Activated CD4-positive, alpha-beta memory T cell treated with anti-CD3 and anti-CD28 coated beads for 36 hours (primary cell): ENCODE data around the gene SDK2. TPM values are rescaled to one million over a fixed set of nuclear protein-coding genes. Genes with fewer than 3 reads are reported as not detected.

Source experiments
- CTCF ChIA-PET: fragments of 350-600 bp; sonication (Branson Sonifier 250); formaldehyde crosslinking; loops from one replicate; lab custom pipeline; 2021; ENCODE audit warnings: antibody characterized with exemption, inconsistent platforms; lab: Charles Lee
- POLR2A ChIA-PET: fragments of 350-600 bp; sonication (Branson Sonifier 250); formaldehyde crosslinking; loops from one replicate; lab custom pipeline; 2021; ENCODE audit warnings: antibody characterized with exemption; lab: Charles Lee
- DNase-seq: peaks from one replicate; pipeline ENCODE4 v3.0.0-alpha.2; 2020
- H3K27ac Mint-ChIP-seq: one replicate; pipeline ENCODE4 v1.8.0; 2021; ENCODE audit warnings: mixed read lengths
- H3K27me3 Mint-ChIP-seq: one replicate; pipeline ENCODE4 v1.8.0; 2021; ENCODE audit warnings: mixed read lengths
- H3K36me3 Mint-ChIP-seq: one replicate; pipeline ENCODE4 v1.8.0; 2021; ENCODE audit warnings: mixed read lengths
- H3K4me1 Mint-ChIP-seq: one replicate; pipeline ENCODE4 v1.8.0; 2021; ENCODE audit warnings: low read depth, mixed read lengths
- H3K4me3 Mint-ChIP-seq: one replicate; pipeline ENCODE4 v1.8.0; 2021; ENCODE audit warnings: mild to moderate bottlenecking, mixed read lengths
- H3K9me3 Mint-ChIP-seq: one replicate; pipeline ENCODE4 v1.8.0; 2021; ENCODE audit warnings: mixed read lengths
- intact Hi-C: fragments of 100-400 bp; cut with micrococcal nuclease; formaldehyde crosslinking; loops from one replicate; pipeline ENCODE4 v1.15.1; 2023
- total RNA-seq, 2 experiments: library from RNA; stranded (reverse); gene quantifications; one replicate each; pipeline ENCODE4 v1.2.3, GENCODE V29; 2021

SDK2 gene
- total RNA-seq, 2 experiments from 2014 or later: 0.05 to 0.12 TPM

GRCh38 chr17:73640691-73641090 lies 3.6 kb downstream of the SDK2 start:
- H3K27ac Mint-ChIP-seq: no peak overlapping the region
- CTCF ChIA-PET: interaction anchor here (1.9 kb wide), 1 partner anchor 211 kb away, joined by 7 read pairs; no protein-coding TSS in a partner anchor
- peaks cover 15% of the 10 kb centered on the region for H3K27me3 Mint-ChIP-seq
- POLR2A ChIA-PET: interaction anchor here (0.6 kb wide), 1 partner anchor 39 kb away, joined by 5 read pairs; no protein-coding TSS in a partner anchor
- H3K4me3 Mint-ChIP-seq: no peak overlapping the region
- no peaks in the 10 kb centered on the region for H3K36me3 Mint-ChIP-seq
- peaks cover 9% of the 10 kb centered on the region for H3K4me1 Mint-ChIP-seq
- no peak for DNase-seq
- no peaks in the 10 kb centered on the region for H3K9me3 Mint-ChIP-seq
- intact Hi-C loops: loop anchor here (5.0 to 10.0 kb wide), 2 partner anchors 77 to 314 kb away; no protein-coding TSS in a partner anchor

DNA sequence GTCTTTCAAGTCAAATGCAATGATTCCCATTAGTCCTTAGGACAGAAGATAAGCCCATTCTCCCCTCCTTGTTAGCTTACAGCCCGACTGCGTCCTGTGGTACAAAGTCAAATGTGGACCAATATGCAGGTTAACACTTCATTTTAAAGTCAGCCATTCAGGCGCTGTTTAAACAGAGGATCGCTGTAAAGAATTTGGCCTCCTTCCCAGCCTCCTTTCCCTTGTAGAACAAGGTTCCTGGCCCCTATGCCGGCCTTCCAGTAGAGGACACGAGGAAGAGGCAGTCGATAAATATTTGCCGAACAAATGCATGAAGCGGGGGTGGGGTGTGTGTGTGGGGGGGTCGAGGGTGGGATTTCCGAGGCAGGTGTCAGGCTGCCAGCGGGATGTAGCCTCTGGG lies 4.3 kb downstream of the SDK2 start:
- DNase-seq: no peak
- POLR2A ChIA-PET: no interaction called here
- Mint-ChIP-seq H3K9me3 (no peaks in the 10 kb centered on the region), H3K27ac (no peak overlapping the region), H3K36me3 (no peaks in the 10 kb centered on the region), H3K4me3 (no peak overlapping the region), H3K27me3 (peaks cover 15% of the 10 kb centered on the region), H3K4me1 (peaks cover 9% of the 10 kb centered on the region)
- intact Hi-C loops: loop anchor here (5.0 to 10.0 kb wide), 2 partner anchors 77 to 315 kb away; no protein-coding TSS in a partner anchor
- CTCF ChIA-PET: interaction anchor here (1.9 kb wide), 1 partner anchor 211 kb away, joined by 7 read pairs; no protein-coding TSS in a partner anchor

- Mint-ChIP-seq H3K27me3 (peaks cover 15% of the 10 kb centered on the region), H3K4me3 (no peak overlapping the region), H3K9me3 (no peaks in the 10 kb centered on the region), H3K27ac (no peak overlapping the region), H3K36me3 (no peaks in the 10 kb centered on the region), H3K4me1 (peaks cover 9% of the 10 kb centered on the region)
- intact Hi-C loops: no loop called here
- CTCF ChIA-PET: interaction anchor here (1.9 kb wide), 1 partner anchor 210 kb away, joined by 7 read pairs; no protein-coding TSS in a partner anchor
- no peak for DNase-seq
- POLR2A ChIA-PET: no interaction called here
Measured at GRCh38 chr17:73639322-73639721, 4.9 kb downstream of the SDK2 start.

DNA sequence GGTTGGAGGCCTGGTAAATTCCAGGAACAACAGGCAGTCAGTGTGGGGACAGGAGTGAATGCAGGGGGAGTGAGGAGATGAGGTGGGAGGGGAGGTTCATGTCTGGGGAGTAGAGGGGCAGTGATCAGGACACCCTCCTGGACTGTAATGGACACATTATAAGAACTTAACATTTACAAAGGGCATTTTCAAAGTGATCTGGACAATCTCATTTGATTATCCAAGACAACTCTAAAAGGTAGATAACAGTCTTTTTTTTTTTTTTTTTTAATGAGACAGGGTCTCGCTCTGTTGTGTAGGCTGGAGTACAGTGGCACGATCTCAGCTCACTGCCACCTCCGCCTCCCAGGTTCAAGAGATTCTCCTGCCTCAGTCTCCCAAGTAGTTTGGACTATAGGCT lies 5.7 kb downstream of the SDK2 start:
- Mint-ChIP-seq H3K27me3 (peaks cover 11% of the 10 kb centered on the region), H3K36me3 (no peaks in the 10 kb centered on the region), H3K27ac (no peak overlapping the region), H3K4me1 (peaks cover 5% of the 10 kb centered on the region), H3K9me3 (no peaks in the 10 kb centered on the region), H3K4me3 (no peak overlapping the region)
- ChIA-PET CTCF (no interaction called here), POLR2A (no interaction called here)
- intact Hi-C loops: no loop called here
- no peak for DNase-seq

DNA sequence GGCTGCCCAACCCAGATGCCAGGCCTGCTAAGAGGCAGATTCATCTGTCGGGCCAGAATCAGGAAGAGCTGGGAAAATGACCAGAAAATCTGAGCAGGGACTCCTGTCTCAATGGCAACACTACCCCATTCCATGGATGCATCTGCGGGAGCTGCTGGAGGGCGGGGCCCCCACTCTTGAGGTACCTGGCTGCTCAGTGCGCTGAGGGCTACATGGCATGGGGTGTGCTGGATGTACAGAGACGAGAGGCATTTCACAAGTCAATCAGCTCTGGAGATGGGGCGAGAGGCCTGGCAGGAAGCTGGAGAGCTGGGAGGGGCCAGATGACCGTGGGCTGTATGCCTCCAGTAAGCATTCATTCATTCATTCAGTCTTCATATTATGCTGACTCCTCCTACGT lies 6.4 kb downstream of the SDK2 start:
- H3K27me3 Mint-ChIP-seq: peaks cover 8% of the 10 kb centered on the region
- H3K36me3 Mint-ChIP-seq: no peaks in the 10 kb centered on the region
- POLR2A ChIA-PET: no interaction called here
- H3K4me3 Mint-ChIP-seq: no peak overlapping the region
- no peak overlapping the region for H3K27ac Mint-ChIP-seq
- DNase-seq: no peak
- CTCF ChIA-PET: no interaction called here
- no peaks in the 10 kb centered on the region for H3K9me3 Mint-ChIP-seq
- H3K4me1 Mint-ChIP-seq: peaks cover 4% of the 10 kb centered on the region
- intact Hi-C loops: no loop called here

DNA sequence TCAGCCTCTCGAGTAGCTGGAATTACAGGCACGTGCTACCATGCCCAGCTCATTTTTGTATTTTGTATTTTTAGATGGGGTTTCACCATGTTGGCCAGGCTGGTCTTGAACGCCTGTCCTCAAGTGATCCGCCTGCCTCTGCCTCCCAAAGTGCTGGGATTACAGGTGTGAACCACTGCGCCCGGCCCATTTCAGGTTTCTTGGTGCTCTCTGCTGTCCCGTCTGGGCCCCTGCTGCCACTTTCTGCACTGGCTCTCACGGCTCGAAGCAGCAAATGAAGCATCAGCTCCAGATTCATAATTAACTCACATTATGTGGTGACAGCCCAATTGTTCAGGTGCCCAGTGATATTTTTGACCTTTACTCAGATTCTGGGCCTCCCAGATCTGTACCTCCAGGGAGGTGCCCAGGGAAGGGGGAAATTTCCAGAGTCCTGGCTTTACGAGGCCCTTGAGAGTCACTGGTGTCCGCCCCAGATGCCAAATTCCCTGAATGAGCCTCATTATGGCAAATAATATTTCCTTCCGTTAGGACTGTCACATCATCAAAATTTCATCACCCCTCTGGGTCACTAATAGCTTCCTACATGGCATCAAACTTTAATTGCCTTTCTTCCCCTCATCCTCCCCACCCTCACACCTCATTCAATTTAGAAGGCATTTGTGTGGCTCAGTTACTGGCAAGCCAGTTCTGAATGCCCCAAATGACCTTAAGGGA lies 9.0 kb downstream of the SDK2 start:
- H3K9me3 Mint-ChIP-seq: no peaks in the 10 kb centered on the region
- no peak overlapping the region for H3K27ac Mint-ChIP-seq
- intact Hi-C loops: no loop called here
- DNase-seq: no peak
- ChIA-PET POLR2A (no interaction called here), CTCF (no interaction called here)
- no peak overlapping the region for H3K4me3 Mint-ChIP-seq
- no peaks in the 10 kb centered on the region for H3K36me3 Mint-ChIP-seq
- peaks cover 4% of the 10 kb centered on the region for H3K27me3 Mint-ChIP-seq
- H3K4me1 Mint-ChIP-seq: no peaks in the 10 kb centered on the region

GRCh38 chr17:73634629-73635028 lies 9.6 kb downstream of the SDK2 start:
- DNase-seq: no peak
- no peaks in the 10 kb centered on the region for H3K4me1 Mint-ChIP-seq
- intact Hi-C loops: no loop called here
- H3K36me3 Mint-ChIP-seq: no peaks in the 10 kb centered on the region
- H3K9me3 Mint-ChIP-seq: no peaks in the 10 kb centered on the region
- CTCF ChIA-PET: no interaction called here
- no peak overlapping the region for H3K27ac Mint-ChIP-seq
- peaks cover 4% of the 10 kb centered on the region for H3K27me3 Mint-ChIP-seq
- POLR2A ChIA-PET: no interaction called here
- H3K4me3 Mint-ChIP-seq: no peak overlapping the region

DNA sequence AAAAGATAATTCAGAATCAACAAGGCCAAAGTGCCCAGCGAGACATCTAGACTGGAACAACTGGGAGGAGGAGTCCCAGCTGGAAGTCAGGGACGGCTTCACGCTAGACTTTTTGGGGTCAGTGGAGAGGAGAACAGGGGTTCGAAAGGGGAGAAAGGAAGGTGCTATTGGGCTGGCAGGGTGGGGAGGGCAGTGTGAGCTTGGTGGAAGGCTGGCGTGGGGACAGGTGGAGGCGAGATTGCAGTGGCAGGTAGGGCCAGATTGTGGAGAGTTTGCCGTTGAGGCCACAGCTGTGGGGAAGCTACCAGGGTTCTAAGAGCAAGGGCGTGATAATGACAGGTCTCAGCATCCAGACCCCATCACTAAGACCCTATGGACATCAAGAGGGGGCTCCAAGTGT lies 10.5 kb downstream of the SDK2 start:
- no peaks in the 10 kb centered on the region for H3K4me1 Mint-ChIP-seq
- H3K9me3 Mint-ChIP-seq: no peaks in the 10 kb centered on the region
- no peak overlapping the region for H3K4me3 Mint-ChIP-seq
- DNase-seq: no peak
- ChIA-PET POLR2A (no interaction called here), CTCF (no interaction called here)
- intact Hi-C loops: no loop called here
- no peak overlapping the region for H3K27ac Mint-ChIP-seq
- H3K27me3 Mint-ChIP-seq: peaks cover 4% of the 10 kb centered on the region
- H3K36me3 Mint-ChIP-seq: no peaks in the 10 kb centered on the region

DNA sequence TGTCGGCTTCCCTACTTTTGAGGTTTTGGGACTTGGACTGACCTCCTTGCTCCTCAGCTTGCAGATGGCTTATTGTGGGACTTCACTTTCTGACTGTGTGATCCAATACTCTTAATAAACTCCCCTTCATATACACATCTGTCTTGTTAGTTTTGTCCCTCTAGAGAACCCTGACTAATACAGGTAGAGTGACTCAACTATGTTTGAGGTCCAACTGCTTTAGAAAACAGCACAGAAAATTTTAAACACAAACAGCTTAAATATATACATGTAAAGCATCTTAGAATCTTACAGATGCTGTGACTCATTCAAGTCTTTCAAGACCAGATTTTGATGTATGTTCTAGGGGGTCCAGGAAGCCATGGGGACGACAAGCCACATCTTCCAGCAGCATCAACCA lies 11.7 kb downstream of the SDK2 start:
- H3K9me3 Mint-ChIP-seq: no peaks in the 10 kb centered on the region
- H3K4me1 Mint-ChIP-seq: no peaks in the 10 kb centered on the region
- intact Hi-C loops: no loop called here
- H3K27ac Mint-ChIP-seq: no peak overlapping the region
- no peak for DNase-seq
- ChIA-PET CTCF (no interaction called here), POLR2A (interaction anchor here (0.6 kb wide), 1 partner anchor 1363 kb away, joined by 4 read pairs; no protein-coding TSS in a partner anchor)
- H3K36me3 Mint-ChIP-seq: no peaks in the 10 kb centered on the region
- H3K4me3 Mint-ChIP-seq: no peak overlapping the region
- no peaks in the 10 kb centered on the region for H3K27me3 Mint-ChIP-seq

GRCh38 chr17:73630965-73631595 lies 13.2 kb downstream of the SDK2 start:
- H3K4me1 Mint-ChIP-seq: no peaks in the 10 kb centered on the region
- no peaks in the 10 kb centered on the region for H3K36me3 Mint-ChIP-seq
- intact Hi-C loops: no loop called here
- no peak overlapping the region for H3K27ac Mint-ChIP-seq
- POLR2A ChIA-PET: no interaction called here
- CTCF ChIA-PET: no interaction called here
- H3K27me3 Mint-ChIP-seq: no peaks in the 10 kb centered on the region
- no peak for DNase-seq
- no peaks in the 10 kb centered on the region for H3K9me3 Mint-ChIP-seq
- no peak overlapping the region for H3K4me3 Mint-ChIP-seq

DNA sequence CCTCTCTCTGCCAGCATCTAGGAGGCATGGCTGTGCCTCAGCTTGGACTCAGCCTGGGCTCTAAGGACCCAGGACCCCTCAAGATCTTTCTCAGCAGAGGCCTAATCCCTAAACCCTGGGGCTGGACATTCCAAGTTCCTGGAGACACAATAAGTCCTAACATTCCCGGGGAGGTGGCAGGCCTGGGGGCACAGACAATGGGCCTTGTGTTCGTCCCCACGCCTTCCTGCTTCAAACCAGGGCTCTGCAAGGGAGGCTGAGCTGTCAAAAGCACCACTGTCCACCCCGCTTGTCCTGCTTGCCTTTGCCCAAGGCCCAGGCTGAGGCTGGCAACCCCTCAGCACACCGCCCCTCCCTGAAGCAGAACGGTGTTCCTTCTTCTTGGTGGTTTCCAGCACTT lies 13.7 kb downstream of the SDK2 start:
- ChIA-PET POLR2A (no interaction called here), CTCF (no interaction called here)
- Mint-ChIP-seq H3K4me3 (no peak overlapping the region), H3K36me3 (no peaks in the 10 kb centered on the region), H3K27ac (no peak overlapping the region), H3K27me3 (no peaks in the 10 kb centered on the region), H3K4me1 (no peaks in the 10 kb centered on the region), H3K9me3 (no peaks in the 10 kb centered on the region)
- DNase-seq: no peak
- intact Hi-C loops: no loop called here

GRCh38 chr17:73628642-73629552 lies 15.3 kb downstream of the SDK2 start:
- H3K4me1 Mint-ChIP-seq: no peaks in the 10 kb centered on the region
- H3K27ac Mint-ChIP-seq: no peak overlapping the region
- no peaks in the 10 kb centered on the region for H3K36me3 Mint-ChIP-seq
- no peak for DNase-seq
- no peaks in the 10 kb centered on the region for H3K9me3 Mint-ChIP-seq
- no peak overlapping the region for H3K4me3 Mint-ChIP-seq
- ChIA-PET CTCF (no interaction called here), POLR2A (no interaction called here)
- intact Hi-C loops: no loop called here
- no peaks in the 10 kb centered on the region for H3K27me3 Mint-ChIP-seq
